A549 (cell line): ENCODE results near the gene TRIM71. TPM values are rescaled to one million over a fixed set of nuclear protein-coding genes. Genes with fewer than 3 reads are reported as not detected.

ENCODE experiments used
- ATAC-seq, 2 experiments: fragments of 200-7000 bp in 1 of 2; fragments of >200 bp in 1 of 2; cut with Nextera tagmentation in 1 of 2; cut with Tn5 transposase in 1 of 2; 3 replicates each; pipeline versions ENCODE4 v1.8.0 to v1.9.1; 2018 to 2020; ENCODE audit warnings: mild to moderate bottlenecking in 1 of 2, moderate library complexity in 1 of 2
- CTCF ChIA-PET: fragments of 300-600 bp; sonication (Branson Sonifier 250); formaldehyde crosslinking; extraction: SDS; loops from one replicate; lab custom pipeline; 2021; ENCODE audit warnings: antibody characterized with exemption, inconsistent platforms; lab: Yijun Ruan, JAX
- POLR2A ChIA-PET: fragments of 350-600 bp; formaldehyde crosslinking; extraction: SDS; loops from one replicate; lab custom pipeline; 2021; ENCODE audit warnings: antibody characterized with exemption, inconsistent platforms; lab: Yijun Ruan, JAX
- DNase-seq, 2 experiments: peaks; one replicate each; pipeline versions ENCODE4 v3.0.0 to v3.0.0-alpha.2; 2011 to 2016; ENCODE audit warnings: low read depth in 1 of 2, low spot score in 1 of 2
- FAIRE-seq: peaks from 2 replicates; lab custom pipeline; 2011; peaks lifted over from hg19 to GRCh38; lab: Jason Lieb, UNC
- H3K27ac ChIP-seq, 2 experiments: fragments of >200 bp; sonication (Bioruptor Twin); formaldehyde crosslinking; 3 replicates each; pipeline ENCODE4 v1.5.1; 2016 to 2017
- H3K4me1 ChIP-seq: fragments of >200 bp; sonication (Bioruptor Twin); formaldehyde crosslinking; 3 replicates; pipeline ENCODE4 v1.6.1; 2016
- H3K4me2 ChIP-seq: fragments of >200 bp; sonication (Bioruptor Twin); formaldehyde crosslinking; 3 replicates; pipeline ENCODE4 v1.6.1; 2016
- H3K4me3 ChIP-seq: fragments of >200 bp; sonication (Bioruptor Twin); formaldehyde crosslinking; 3 replicates; pipeline ENCODE4 v1.5.1; 2016
- H3K9me3 ChIP-seq: fragments of >200 bp; sonication (Bioruptor Twin); formaldehyde crosslinking; 3 replicates; pipeline ENCODE4 v1.6.1; 2016
- ATOH8 ChIP-seq: fragments of 250-450 bp; sonication (Bioruptor Pico); IDR thresholded peaks from 2 replicates; pipeline ENCODE4 v1.5.0; 2020; ENCODE audit warnings: low read depth, mild to moderate bottlenecking, moderate library complexity
- CBX2 ChIP-seq: fragments of 200-600 bp; sonication (generic); IDR thresholded peaks from 2 replicates; pipeline ENCODE4 v1.6.1; 2016; ENCODE audit warnings: low read depth, mild to moderate bottlenecking, borderline replicate concordance
- CEBPB ChIP-seq, 2 experiments: fragments of >200 bp in 1 of 2; sonication (Bioruptor Twin) in 1 of 2; formaldehyde crosslinking in 1 of 2; IDR thresholded peaks; 2 replicates each; pipeline ENCODE4 v1.6.1; 2012 to 2016
- GATA3 ChIP-seq: IDR thresholded peaks from 2 replicates; pipeline ENCODE4 v1.6.1; 2012; ENCODE audit warnings: borderline replicate concordance
- HDAC2 ChIP-seq: fragments of 200-600 bp; sonication (generic); IDR thresholded peaks from 2 replicates; pipeline ENCODE4 v1.6.1; 2016
- HMGXB4 ChIP-seq: fragments of 250-450 bp; sonication (Bioruptor Pico); IDR thresholded peaks from 2 replicates; pipeline ENCODE4 v1.5.0; 2021; ENCODE audit warnings: mild to moderate bottlenecking, moderate library complexity, borderline replicate concordance
- JUNB ChIP-seq: fragments of >200 bp; sonication (Bioruptor Twin); formaldehyde crosslinking; IDR thresholded peaks from 2 replicates; pipeline ENCODE4 v1.6.1; 2016
- NPAS2 ChIP-seq: fragments of 250-450 bp; sonication (Bioruptor Pico); IDR thresholded peaks from 2 replicates; pipeline ENCODE4 v1.8.0; 2022; ENCODE audit warnings: mild to moderate bottlenecking, moderate library complexity, borderline replicate concordance
- PBX3 ChIP-seq: IDR thresholded peaks from 2 replicates; pipeline ENCODE4 v1.6.1; 2012
- POLR2A ChIP-seq: IDR thresholded peaks from 2 replicates; pipeline ENCODE4 v1.6.1; 2012; ENCODE audit warnings: mild to moderate bottlenecking, low read length
- REST ChIP-seq: fragments of 200-600 bp; sonication (generic); IDR thresholded peaks from 2 replicates; pipeline ENCODE4 v1.6.1; 2016; ENCODE audit warnings: antibody characterized with exemption, mild to moderate bottlenecking, moderate library complexity
- SREBF2 ChIP-seq: fragments of 450-650 bp; IDR thresholded peaks from 2 replicates; pipeline ENCODE4 v1.6.1; 2014; ENCODE audit warnings: mild to moderate bottlenecking, moderate library complexity
- TFCP2L1 ChIP-seq: fragments of 250-450 bp; sonication (Bioruptor Pico); IDR thresholded peaks from 2 replicates; pipeline ENCODE4 v1.5.0; 2021; ENCODE audit warnings: mild to moderate bottlenecking
- TP53 ChIP-seq: fragments of 250-450 bp; sonication (Bioruptor Pico); IDR thresholded peaks from 2 replicates; pipeline ENCODE4 v1.5.0; 2021; ENCODE audit warnings: mild to moderate bottlenecking, moderate library complexity
- USF2 ChIP-seq: fragments of 450-650 bp; IDR thresholded peaks from 2 replicates; pipeline ENCODE4 v1.6.1; 2014; ENCODE audit warnings: antibody characterized with exemption
- ZSCAN20 ChIP-seq: fragments of 250-450 bp; sonication (Bioruptor Pico); IDR thresholded peaks from 2 replicates; pipeline ENCODE4 v1.8.0; 2022; ENCODE audit warnings: mild to moderate bottlenecking, moderate library complexity
- WGBS: methylation state at CpG from one replicate; pipeline ENCODE4 v1.1.6; 2017; ENCODE audit errors: missing lambda C conversion rate; 5-methylcytosine and 5-hydroxymethylcytosine counted together
- polyA plus RNA-seq, 4 experiments: library from polyadenylated mRNA; depleted of rRNA in 3 of 4; stranded (reverse); fragments of >200 nt; fragmentation: RNase III in 1 of 4; extraction: RNeasy Plus Mini Kit Qiagen cat#74134 plus additional on column Dnase treatment in 1 of 4; gene quantifications; 2 replicates in 3 of 4; 3 replicates in 1 of 4; pipeline ENCODE4 v1.2.3, GENCODE V29; 2011 to 2017

Gene TRIM71
- polyA plus RNA-seq, 2 of the 4 experiments (the other 2 are of a cell fraction), result 0.01 TPM; not detected in 1

GRCh38 chr3:32837366-32837765 is 19.6 kb downstream of the TRIM71 start:
- FAIRE-seq, result no peak
- POLR2A ChIA-PET, result no interaction called here

GRCh38 chr3:32837789-32838188 is 20.0 kb downstream of the TRIM71 start:
- Histone ChIP-seq H3K9me3 (no peaks in the 10 kb centered on the region), H3K27ac (no peak overlapping the region), H3K4me1 (peaks cover 17% of the 10 kb centered on the region), H3K4me3 (no peak overlapping the region), H3K4me2 (no peak overlapping the region)
- ChIA-PET POLR2A (no interaction called here), CTCF (interaction anchor here (0.6 kb wide), 1 partner anchor 21 kb away, joined by 3 read pairs; no protein-coding TSS in a partner anchor)
- ATAC-seq (no peak), DNase-seq (no peak), FAIRE-seq (no peak)
- TF ChIP-seq ZSCAN20 (CRISPR knock-in tag), result no peak
- no peak for TF ChIP-seq REST
- WGBS, result 80% methylated on average over 5 of the region's 5 CpGs

More at GRCh38 chr3:32837366-32837765, 19.6 kb downstream of the TRIM71 start:
- H3K27ac ChIP-seq, result no peak overlapping the region
- DNase-seq (no peak), ATAC-seq (no peak)
- no peaks in the 10 kb centered on the region for H3K9me3 ChIP-seq
- TF ChIP-seq SREBF2, result no peak
- no peak for TF ChIP-seq USF2
- TF ChIP-seq TP53 (CRISPR knock-in tag), result no peak
- TF ChIP-seq HMGXB4, result no peak
- no peak for TF ChIP-seq CBX2
- no peak for TF ChIP-seq ATOH8 (CRISPR knock-in tag)
- no peak for TF ChIP-seq TFCP2L1
- TF ChIP-seq POLR2A, result no peak
- H3K4me1 ChIP-seq, result peaks cover 15% of the 10 kb centered on the region
- CTCF ChIA-PET, result no interaction called here
- H3K4me2 ChIP-seq, result no peak overlapping the region
- WGBS, result 82% methylated on average over 11 of the region's 11 CpGs
- no peak overlapping the region for H3K4me3 ChIP-seq

- no peak for FAIRE-seq
- TF ChIP-seq CBX2 (no peak), CEBPB (IDR thresholded peaks at IDR 0.05) (no peak), NPAS2 (no peak), HDAC2 (no peak), GATA3 (no peak), JUNB (no peak), PBX3 (no peak)
- 39% methylated on average over 4 of the region's 4 CpGs for WGBS
- H3K4me1 ChIP-seq, result peaks cover 17% of the 10 kb centered on the region
- POLR2A ChIA-PET, result no interaction called here
- no peaks in the 10 kb centered on the region for H3K9me3 ChIP-seq
- no peak overlapping the region for H3K27ac ChIP-seq
- DNase-seq, result no peak
- peak overlapping the region; percentile 22; the same call in 1 of the 3 replicates for H3K4me2 ChIP-seq
- CTCF ChIA-PET, result interaction anchor here (0.5 to 1.5 kb wide), 2 partner anchors 58 to 234 kb away, joined by 3 read pairs; no protein-coding TSS in a partner anchor
- ATAC-seq, result no peak; a peak in 1 of 6 replicates
- H3K4me3 ChIP-seq, result no peak overlapping the region
Observed at GRCh38 chr3:32839714-32840085, 21.9 kb downstream of the TRIM71 start.
